Measurements from ENCODE around the gene SPSB1. TPM values are rescaled to one million over a fixed set of nuclear protein-coding genes. Genes with fewer than 3 reads are reported as not detected.

SPSB1 gene
- total and polyA plus RNA-seq, 2 of the 4 experiments (the other 2 are of a cell fraction) = 16.7 to 19.8 TPM

DNA sequence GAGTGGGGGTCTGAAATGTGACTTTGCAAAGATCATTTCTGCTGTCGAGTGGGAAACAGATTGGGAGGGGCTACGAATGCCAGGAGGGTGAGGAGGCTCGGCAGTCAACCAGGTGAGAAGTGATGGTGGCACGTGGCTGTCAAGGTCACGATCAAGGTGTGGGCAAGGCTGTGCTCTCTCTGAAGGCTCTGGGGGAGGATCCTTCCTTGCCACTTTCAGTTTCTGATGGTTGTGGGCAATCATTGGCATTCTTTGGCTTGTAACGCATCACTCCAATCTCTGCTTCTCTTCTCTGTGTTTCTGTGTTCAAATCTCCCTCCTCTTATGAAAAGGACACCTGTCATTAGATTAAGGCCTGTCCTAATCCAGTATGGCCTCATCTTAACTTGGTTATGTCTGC, 6.1 kb upstream of the SPSB1 start:
- H3K4me1 ChIP-seq (ENCODE audit: control insufficient read depth, insufficient read depth, low read length) = peaks cover 17% of the 10 kb centered on the region
- no peak for DNase-seq
- no peak overlapping the region for H3K4me3 ChIP-seq (ENCODE audit: insufficient read depth, low read depth, low read length)
- TF ChIP-seq CTCF (conservative IDR thresholded peaks at IDR 0.05; ENCODE audit: low read depth, low read length) (no peak), SMC3 (IDR thresholded peaks at IDR 0.05; ENCODE audit: low read depth, low read length) (no peak), CEBPB (IDR thresholded peaks at IDR 0.05; ENCODE audit: low read depth, low read length) (no peak), MAZ (IDR thresholded peaks at IDR 0.05; ENCODE audit: borderline replicate concordance, low read depth, low read length) (no peak), RAD21 (IDR thresholded peaks at IDR 0.05; ENCODE audit: low read length) (no peak), ELK1 (IDR thresholded peaks at IDR 0.05; ENCODE audit: borderline replicate concordance, low read depth, low read length) (no peak), USF2 (IDR thresholded peaks at IDR 0.05; ENCODE audit: low read depth, low read length) (no peak), CHD1 (IDR thresholded peaks at IDR 0.05; ENCODE audit: low read depth, low read length) (no peak), POLR2A (IDR thresholded peaks at IDR 0.05; ENCODE audit: low read depth, low read length) (no peak), MXI1 (IDR thresholded peaks at IDR 0.05; ENCODE audit: borderline replicate concordance, low read depth, low read length) (no peak), RCOR1 (IDR thresholded peaks at IDR 0.05; ENCODE audit: insufficient replicate concordance, low read length) (no peak), BHLHE40 (IDR thresholded peaks at IDR 0.05; ENCODE audit: low read depth, low read length) (no peak), NFE2L2 (IDR thresholded peaks at IDR 0.05; ENCODE audit: low read depth, low read length) (no peak), FOS (IDR thresholded peaks at IDR 0.05; ENCODE audit: low read depth, low read length) (no peak), RFX5 (IDR thresholded peaks at IDR 0.05; ENCODE audit: low read depth, low read length) (no peak), MAFK (IDR thresholded peaks at IDR 0.05; ENCODE audit: low read depth, low read length) (no peak)
- no peaks in the 10 kb centered on the region for H3K36me3 ChIP-seq (ENCODE audit: control insufficient read depth, insufficient read depth, low read length)
- WGBS, 2 experiments (ENCODE audit: extremely low coverage in 2 of 2, insufficient read length in 1 of 2) = 76% methylated on average over 3 of the region's 6 CpGs; no CpG with 5 or more reads in 1 of the 2 experiments
- no peak overlapping the region for H4K91ac ChIP-seq (ENCODE audit: insufficient read depth, low read depth, low read length)
- CTCF ChIA-PET = interaction anchor here (0.7 kb wide), 1 partner anchor 35 kb away, joined by 3 read pairs; no protein-coding TSS in a partner anchor
- no TSS peak for BruUV-seq (replicated peaks)
- H3K9me1 ChIP-seq (ENCODE audit: insufficient read depth, low read length) = peaks cover 7% of the 10 kb centered on the region; the same call in 1 of the 2 replicates
- no peak overlapping the region for H2BK15ac ChIP-seq (ENCODE audit: low read depth, low read length)
- dilution Hi-C loops (cut with HindIII; ENCODE audit: low sequenced_read_pairs, unreplicated experiment) = no loop called here
- POLR2A ChIA-PET (ENCODE audit: unreplicated experiment) = no interaction called here
- in situ Hi-C loops (cut with MboI; ENCODE audit: low sequenced_read_pairs) = loop anchor here (5.0 to 10.0 kb wide), 2 partner anchors 168 to 206 kb away; no protein-coding TSS in a partner anchor
- no peak overlapping the region for H3K56ac ChIP-seq (ENCODE audit: extremely low read depth, insufficient read depth, low read length)
- no peak overlapping the region for H3K14ac ChIP-seq (replicated peaks; ENCODE audit: low read depth, low read length)
- no peak overlapping the region for H4K8ac ChIP-seq (ENCODE audit: low read depth in 2 of 2, low read length in 2 of 2)
- no peak overlapping the region for H2BK5ac ChIP-seq (ENCODE audit: low read depth, low read length, poor library complexity, severe bottlenecking)
- H3K4ac ChIP-seq (ENCODE audit: low read depth, low read length) = no peak overlapping the region
- peaks cover 4% of the 10 kb centered on the region; the same call in 1 of the 2 replicates for H4K20me1 ChIP-seq (ENCODE audit: insufficient read depth, low read length)
- H2BK20ac ChIP-seq (ENCODE audit: low read depth, low read length) = no peak overlapping the region
- no peak overlapping the region for H3K18ac ChIP-seq (ENCODE audit: low read depth, low read length)
- H2AK5ac ChIP-seq (ENCODE audit: low read depth, low read length) = no peak overlapping the region
- H3K9ac ChIP-seq (ENCODE audit: low read depth, low read length) = no peak overlapping the region
- no peak overlapping the region for H2BK120ac ChIP-seq (ENCODE audit: low read depth, low read length)
- peaks cover 0 to 4% of the 10 kb centered on the region in 2 experiments; a peak in 1 of 4 replicates for H3K79me1 ChIP-seq (ENCODE audit: low read depth in 1 of 2, low read length in 2 of 2)
- H3K4me2 ChIP-seq (ENCODE audit: low read depth, low read length) = no peak overlapping the region
- H3K23ac ChIP-seq (ENCODE audit: low read depth, low read length) = no peak overlapping the region
- no peak overlapping the region for H2AFZ ChIP-seq (replicated peaks; ENCODE audit: low read length, poor library complexity)
- no peak overlapping the region for H2AK9ac ChIP-seq (replicated peaks; ENCODE audit: low read depth, low read length, poor library complexity)
- no peaks in the 10 kb centered on the region for H3K27me3 ChIP-seq (ENCODE audit: control insufficient read depth, insufficient read depth, low read length)
- H3K27ac ChIP-seq (ENCODE audit: insufficient read depth, low read length) = no peak overlapping the region
- H3K9me3 ChIP-seq (ENCODE audit: control insufficient read depth, insufficient read depth, low read length) = peaks cover 2% of the 10 kb centered on the region; the same call in 1 of the 2 replicates
- no peak for ATAC-seq (ENCODE audit: low read depth)
- intact Hi-C loops (cut with micrococcal nuclease) = loop anchor here (5.0 kb wide), 1 partner anchor 301 kb away; the partner anchor contains the start of gene TMEM201
- no peak overlapping the region for H4K5ac ChIP-seq (ENCODE audit: low read depth, low read length)

All from IMR-90 (cell line).